ENCODE data around the gene AGBL4. TPM values are rescaled to one million over a fixed set of nuclear protein-coding genes. Genes with fewer than 3 reads are reported as not detected.

AGBL4 gene
- total RNA-seq, 4 donors from 2014 or later: not detected

DNA sequence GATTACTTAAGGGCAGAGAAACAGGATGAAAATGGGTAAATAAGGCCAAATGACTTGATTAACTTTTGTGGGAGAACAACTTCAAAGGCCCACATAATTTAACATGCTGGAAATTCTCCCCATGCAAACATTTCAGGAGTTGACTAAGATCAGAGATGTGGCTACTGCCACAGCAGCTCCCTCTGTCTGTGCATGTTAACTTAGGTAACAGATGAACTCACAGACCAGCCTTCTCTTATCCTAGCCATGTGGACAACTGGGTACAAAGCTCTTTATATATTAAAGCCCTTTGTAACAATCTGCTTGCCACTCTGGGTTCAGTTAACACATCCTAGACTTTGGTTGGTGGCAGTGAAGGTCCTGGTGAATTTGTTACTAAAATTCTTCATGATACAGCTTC lies 1280.3 kb downstream of the AGBL4 start:
- Histone ChIP-seq H3K27ac (no peak overlapping the region), H3K27me3 (no peaks in the 10 kb centered on the region), H3K4me3 (no peak overlapping the region), H3K36me3 (no peaks in the 10 kb centered on the region), H3K9me3 (no peaks in the 10 kb centered on the region), H3K4me1 (no peaks in the 10 kb centered on the region)
- no peak for DNase-seq
- no peak for TF ChIP-seq POLR2A (IDR thresholded peaks at IDR 0.05)
- no peak for TF ChIP-seq CTCF (IDR thresholded peaks at IDR 0.05)
- intact Hi-C loops (cut with DNase I): no loop called here

DNA sequence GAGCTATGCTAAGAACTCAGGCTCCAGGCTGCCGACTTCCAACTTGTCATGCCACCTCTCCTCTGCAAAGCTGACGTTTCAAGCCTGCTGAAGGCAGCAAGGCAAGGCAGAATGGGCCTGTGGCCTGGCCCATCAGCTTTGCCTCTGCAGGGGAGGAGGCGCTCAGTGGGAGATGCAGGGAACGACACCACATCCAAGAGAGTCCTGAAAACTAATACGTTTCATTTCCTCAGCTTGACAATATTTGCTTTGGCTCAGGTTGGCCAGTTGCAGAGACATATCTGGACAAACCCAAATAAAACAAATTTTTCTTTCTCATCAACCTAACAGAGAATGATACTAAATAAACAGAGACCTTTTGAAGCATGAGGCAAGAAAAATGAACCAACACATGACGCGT lies 1282.4 kb downstream of the AGBL4 start:
- intact Hi-C loops (cut with DNase I): no loop called here
- Histone ChIP-seq H3K27ac (no peak overlapping the region), H3K27me3 (no peaks in the 10 kb centered on the region), H3K4me1 (no peaks in the 10 kb centered on the region), H3K36me3 (peaks cover 0 to under 1% (median 0%) of the 10 kb centered on the region in 3 donors), H3K9me3 (no peaks in the 10 kb centered on the region), H3K4me3 (no peak overlapping the region)
- 68 to 85% methylated on average over 6 to 7 of the region's 7 CpGs for WGBS, 2 donors
- TF ChIP-seq POLR2A (IDR thresholded peaks at IDR 0.05) (no peak), CTCF (IDR thresholded peaks at IDR 0.05) (no peak)
- DNase-seq: no peak

- Histone ChIP-seq H3K4me1 (no peaks in the 10 kb centered on the region), H3K27ac (no peak overlapping the region), H3K4me3 (no peak overlapping the region), H3K9me3 (no peaks in the 10 kb centered on the region), H3K36me3 (peaks cover 0 to 8% (median 0%) of the 10 kb centered on the region in 3 donors), H3K27me3 (no peaks in the 10 kb centered on the region)
- intact Hi-C loops (cut with DNase I): no loop called here
- no peak for DNase-seq
- WGBS, 2 donors: 78 to 85% methylated on average over 3 of the region's 3 CpGs
- TF ChIP-seq POLR2A (IDR thresholded peaks at IDR 0.05): no peak
- no peak for TF ChIP-seq CTCF (IDR thresholded peaks at IDR 0.05)
These were observed 1283.1 kb downstream of the AGBL4 start for GRCh38 chr1:48740621-48741020.

GRCh38 chr1:48739091-48739490 lies 1284.7 kb downstream of the AGBL4 start:
- TF ChIP-seq POLR2A (IDR thresholded peaks at IDR 0.05) (no peak), CTCF (IDR thresholded peaks at IDR 0.05) (no peak)
- intact Hi-C loops (cut with DNase I): no loop called here

GRCh38 chr1:48738356-48738755 lies 1285.4 kb downstream of the AGBL4 start:
- no peak for DNase-seq
- TF ChIP-seq CTCF (IDR thresholded peaks at IDR 0.05): no peak
- no peak for TF ChIP-seq POLR2A (IDR thresholded peaks at IDR 0.05)
- peaks cover 0 to 26% (median 0%) of the 10 kb centered on the region in 3 donors for H3K36me3 ChIP-seq

More at GRCh38 chr1:48739091-48739490, 1284.7 kb downstream of the AGBL4 start:
- no peak for DNase-seq
- 58 to 68% methylated on average over 3 of the region's 3 CpGs for WGBS, 2 donors
- H3K36me3 ChIP-seq: peaks cover 0 to 18% (median 0%) of the 10 kb centered on the region in 3 donors
- H3K9me3 ChIP-seq: no peaks in the 10 kb centered on the region
- H3K4me3 ChIP-seq: no peak overlapping the region
- no peaks in the 10 kb centered on the region for H3K27me3 ChIP-seq
- no peak overlapping the region for H3K27ac ChIP-seq
- H3K4me1 ChIP-seq: no peaks in the 10 kb centered on the region

More at GRCh38 chr1:48738356-48738755, 1285.4 kb downstream of the AGBL4 start:
- 86 to 97% methylated on average over 4 of the region's 4 CpGs for WGBS, 2 donors
- no peaks in the 10 kb centered on the region for H3K4me1 ChIP-seq
- H3K4me3 ChIP-seq: no peak overlapping the region
- intact Hi-C loops (cut with DNase I): no loop called here
- no peaks in the 10 kb centered on the region for H3K9me3 ChIP-seq
- H3K27ac ChIP-seq: no peak overlapping the region
- no peaks in the 10 kb centered on the region for H3K27me3 ChIP-seq
